Vagina (tissue), 2 donors: ENCODE measurements around the gene HUNK. TPM values are rescaled to one million over a fixed set of nuclear protein-coding genes. Genes with fewer than 3 reads are reported as not detected.

ENCODE experiments used
- DNase-seq, 2 donors: peaks; one replicate each; pipeline ENCODE4 v3.0.0-alpha.2; 2017; ENCODE audit errors: extremely low spot score in 2 of 2
- H3K27ac ChIP-seq: fragments of 200-600 bp; sonication (generic); one replicate; pipeline ENCODE4 v1.5.1; 2019
- H3K27me3 ChIP-seq: fragments of 200-600 bp; sonication (generic); one replicate; pipeline ENCODE4 v1.5.1; 2019
- H3K36me3 ChIP-seq, 2 donors: fragments of 200-600 bp; sonication (generic); one replicate each; pipeline ENCODE4 v1.5.1; 2017 to 2019
- H3K4me1 ChIP-seq: fragments of 200-600 bp; sonication (generic); one replicate; pipeline ENCODE4 v1.5.1; 2019
- H3K4me3 ChIP-seq, 2 donors: fragments of 200-600 bp; sonication (generic); 1 replicate in 1 of 2; 2 replicates in 1 of 2; pipeline ENCODE4 v1.5.1; 2016 to 2019
- H3K9me3 ChIP-seq: fragments of 200-600 bp; sonication (generic); one replicate; pipeline ENCODE4 v1.5.1; 2019
- POLR2A ChIP-seq, 2 donors: fragments of 450-650 bp; IDR thresholded peaks; one replicate each; pipeline ENCODE4 v1.6.1; 2017; ENCODE audit warnings: antibody characterized with exemption in 2 of 2, mild to moderate bottlenecking in 2 of 2, moderate library complexity in 2 of 2
- POLR2AphosphoS5 ChIP-seq, 2 donors: sonication (generic); formaldehyde crosslinking; IDR thresholded peaks; one replicate each; pipeline ENCODE4 v1.9.0; 2017; ENCODE audit warnings: antibody characterized with exemption in 2 of 2, mild to moderate bottlenecking in 2 of 2, low read depth in 1 of 2; ENCODE audit not compliant: insufficient read depth in 1 of 2
- intact Hi-C: fragments of 100-400 bp; cut with DNase I; formaldehyde crosslinking; loops from one replicate; pipeline ENCODE4 v1.15.1; 2023
- total RNA-seq: library from RNA; depleted of rRNA; stranded (reverse); fragments of >200 nt; gene quantifications from one replicate; pipeline ENCODE4 v1.2.3, GENCODE V29; 2016
- TF ChIP-seq, protein P1 (sequence below), 3 experiments: fragments of 450-650 bp in 2 of 3; fragments of 200-600 bp in 1 of 3; sonication (generic) in 1 of 3; IDR thresholded peaks; one replicate each; pipeline ENCODE4 v1.5.1; 2017 to 2019; ENCODE audit warnings: antibody characterized with exemption in 3 of 3, mild to moderate bottlenecking in 2 of 3, moderate library complexity in 2 of 3

HUNK gene
- total RNA-seq, 1 donor from 2014 or later: 0.74 TPM

DNA sequence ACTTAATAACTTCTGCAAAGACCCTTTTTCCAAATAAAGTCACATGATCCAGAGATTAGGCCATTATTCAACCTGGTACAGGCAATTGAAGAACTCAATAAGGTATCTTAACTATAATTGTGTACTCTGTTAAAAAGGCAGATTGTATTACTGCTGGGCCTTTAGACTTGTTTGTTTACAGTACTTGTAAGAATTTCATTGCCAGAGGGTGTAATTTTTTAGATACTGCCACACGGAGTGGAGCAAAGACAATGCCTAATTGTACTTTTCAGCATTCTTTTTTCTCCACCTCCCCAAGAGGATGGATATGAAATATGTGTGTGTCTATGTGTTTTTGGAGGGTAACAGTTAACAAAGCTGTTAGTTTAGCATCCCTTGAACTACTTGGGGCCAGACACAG, 47.5 kb downstream of the HUNK start:
- no peak overlapping the region for H3K27ac ChIP-seq
- DNase-seq: no peak
- H3K36me3 ChIP-seq: no peaks in the 10 kb centered on the region
- no peaks in the 10 kb centered on the region for H3K9me3 ChIP-seq
- TF ChIP-seq, protein P1, sequence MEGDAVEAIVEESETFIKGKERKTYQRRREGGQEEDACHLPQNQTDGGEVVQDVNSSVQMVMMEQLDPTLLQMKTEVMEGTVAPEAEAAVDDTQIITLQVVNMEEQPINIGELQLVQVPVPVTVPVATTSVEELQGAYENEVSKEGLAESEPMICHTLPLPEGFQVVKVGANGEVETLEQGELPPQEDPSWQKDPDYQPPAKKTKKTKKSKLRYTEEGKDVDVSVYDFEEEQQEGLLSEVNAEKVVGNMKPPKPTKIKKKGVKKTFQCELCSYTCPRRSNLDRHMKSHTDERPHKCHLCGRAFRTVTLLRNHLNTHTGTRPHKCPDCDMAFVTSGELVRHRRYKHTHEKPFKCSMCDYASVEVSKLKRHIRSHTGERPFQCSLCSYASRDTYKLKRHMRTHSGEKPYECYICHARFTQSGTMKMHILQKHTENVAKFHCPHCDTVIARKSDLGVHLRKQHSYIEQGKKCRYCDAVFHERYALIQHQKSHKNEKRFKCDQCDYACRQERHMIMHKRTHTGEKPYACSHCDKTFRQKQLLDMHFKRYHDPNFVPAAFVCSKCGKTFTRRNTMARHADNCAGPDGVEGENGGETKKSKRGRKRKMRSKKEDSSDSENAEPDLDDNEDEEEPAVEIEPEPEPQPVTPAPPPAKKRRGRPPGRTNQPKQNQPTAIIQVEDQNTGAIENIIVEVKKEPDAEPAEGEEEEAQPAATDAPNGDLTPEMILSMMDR (IDR thresholded peaks at IDR 0.05): no peak
- no peak for TF ChIP-seq POLR2AphosphoS5 (IDR thresholded peaks at IDR 0.05; ENCODE audit: insufficient read depth in 1 of 2, low read depth in 1 of 2)
- TF ChIP-seq POLR2A (IDR thresholded peaks at IDR 0.05): no peak
- intact Hi-C loops: no loop called here
- H3K4me1 ChIP-seq: no peaks in the 10 kb centered on the region
- H3K27me3 ChIP-seq: no peaks in the 10 kb centered on the region
- H3K4me3 ChIP-seq: no peak overlapping the region

DNA sequence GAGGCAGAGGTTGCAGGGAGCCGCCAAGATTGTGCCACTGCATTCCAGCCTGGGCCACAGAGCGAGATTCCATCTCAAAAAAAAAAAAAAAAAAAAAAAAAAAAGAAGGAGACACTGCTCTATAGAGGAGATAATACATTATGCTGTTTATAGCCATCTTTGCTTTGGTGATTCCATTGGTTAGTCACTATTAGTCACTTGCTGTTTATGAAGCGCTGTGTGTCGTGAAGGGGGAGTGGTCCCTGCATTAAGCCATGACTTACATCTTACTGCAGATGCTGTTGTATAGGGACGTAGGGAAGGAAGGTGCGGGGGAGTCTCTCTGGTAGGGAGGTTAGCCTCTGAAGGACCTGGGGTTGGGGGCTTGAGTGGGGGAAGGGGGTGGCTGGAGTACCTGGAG, 48.3 kb downstream of the HUNK start:
- DNase-seq: no peak
- no peak overlapping the region for H3K4me3 ChIP-seq
- intact Hi-C loops: no loop called here
- H3K27ac ChIP-seq: no peak overlapping the region
- H3K36me3 ChIP-seq: no peaks in the 10 kb centered on the region
- no peaks in the 10 kb centered on the region for H3K4me1 ChIP-seq
- no peaks in the 10 kb centered on the region for H3K27me3 ChIP-seq
- TF ChIP-seq POLR2A (IDR thresholded peaks at IDR 0.05): no peak
- TF ChIP-seq POLR2AphosphoS5 (IDR thresholded peaks at IDR 0.05; ENCODE audit: insufficient read depth in 1 of 2, low read depth in 1 of 2): no peak
- TF ChIP-seq, protein P1 (IDR thresholded peaks at IDR 0.05): no peak
- H3K9me3 ChIP-seq: no peaks in the 10 kb centered on the region

DNA sequence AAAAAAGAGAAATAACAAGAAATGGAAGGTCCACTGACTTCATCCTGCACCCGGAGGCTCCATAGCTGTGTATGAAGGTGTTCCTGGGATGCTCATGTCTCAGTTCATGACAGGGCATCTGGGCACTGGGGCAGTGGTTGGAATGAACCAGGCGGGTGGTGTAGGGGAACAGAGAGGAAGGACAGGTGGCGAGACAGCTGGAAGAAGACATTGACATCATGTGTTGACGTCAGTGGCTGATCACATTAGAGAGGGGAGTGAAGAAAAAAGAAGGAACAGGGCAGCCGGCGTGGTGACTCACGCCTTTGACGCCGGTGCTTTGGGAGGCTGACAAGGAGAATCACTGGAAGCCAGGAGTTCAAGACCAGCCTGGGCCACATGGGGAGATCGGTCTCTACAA, 50.1 kb downstream of the HUNK start:
- H3K36me3 ChIP-seq: no peaks in the 10 kb centered on the region
- no peak for TF ChIP-seq POLR2AphosphoS5 (IDR thresholded peaks at IDR 0.05; ENCODE audit: insufficient read depth in 1 of 2, low read depth in 1 of 2)
- TF ChIP-seq POLR2A (IDR thresholded peaks at IDR 0.05): no peak
- TF ChIP-seq, protein P1 (IDR thresholded peaks at IDR 0.05): no peak

DNA sequence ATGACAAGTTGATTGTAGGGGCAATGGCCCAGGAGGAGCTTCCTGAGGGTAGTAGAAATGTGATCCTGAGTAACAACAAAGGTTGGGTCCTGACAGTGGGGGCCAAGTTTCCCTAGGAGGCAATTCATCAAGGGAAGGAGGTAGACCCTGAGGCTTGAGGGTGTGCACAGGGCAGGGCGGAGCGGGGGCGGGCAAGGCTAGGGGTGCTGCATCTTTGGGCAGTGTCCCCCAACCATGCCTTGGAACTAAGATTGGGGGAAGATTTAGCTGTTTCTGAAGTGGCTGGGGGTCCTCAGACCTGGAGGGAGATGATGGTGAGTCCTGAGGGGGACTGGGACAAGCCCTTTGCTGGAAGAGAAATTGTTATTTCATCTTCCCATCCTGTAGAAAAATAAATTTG, 50.9 kb downstream of the HUNK start:
- no peak for TF ChIP-seq POLR2AphosphoS5 (IDR thresholded peaks at IDR 0.05; ENCODE audit: insufficient read depth in 1 of 2, low read depth in 1 of 2)
- TF ChIP-seq, protein P1 (IDR thresholded peaks at IDR 0.05): no peak
- TF ChIP-seq POLR2A (IDR thresholded peaks at IDR 0.05): no peak
- H3K27ac ChIP-seq: no peak overlapping the region
- no peaks in the 10 kb centered on the region for H3K27me3 ChIP-seq
- no peak overlapping the region for H3K4me3 ChIP-seq
- no peaks in the 10 kb centered on the region for H3K9me3 ChIP-seq
- no peaks in the 10 kb centered on the region for H3K36me3 ChIP-seq
- no peaks in the 10 kb centered on the region for H3K4me1 ChIP-seq
- DNase-seq: peak in 1 of 2 donors; percentile 70
- intact Hi-C loops: no loop called here

More for the DNA sequence above, 50.1 kb downstream of the HUNK start:
- H3K9me3 ChIP-seq: no peaks in the 10 kb centered on the region
- no peaks in the 10 kb centered on the region for H3K4me1 ChIP-seq
- H3K27ac ChIP-seq: no peak overlapping the region
- peak in 1 of 2 donors; percentile 49 for DNase-seq
- no peak overlapping the region for H3K4me3 ChIP-seq
- intact Hi-C loops: no loop called here
- no peaks in the 10 kb centered on the region for H3K27me3 ChIP-seq

DNA sequence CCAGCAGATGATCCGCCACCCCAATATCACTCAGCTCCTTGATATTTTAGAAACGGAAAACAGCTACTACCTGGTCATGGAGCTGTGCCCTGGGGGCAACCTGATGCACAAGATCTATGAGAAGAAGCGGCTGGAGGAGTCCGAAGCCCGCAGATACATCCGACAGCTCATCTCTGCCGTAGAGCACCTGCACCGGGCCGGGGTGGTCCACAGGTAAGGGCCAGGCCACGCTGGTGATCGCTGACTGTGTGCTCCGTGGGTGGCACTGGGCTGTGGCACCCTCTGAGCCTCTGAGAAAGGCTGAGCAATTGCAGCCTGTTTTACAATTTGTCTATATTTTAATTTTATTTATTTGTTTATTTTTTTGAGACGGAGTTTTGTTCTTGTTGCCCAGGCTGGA, 51.7 kb downstream of the HUNK start:
- Histone ChIP-seq H3K9me3 (no peaks in the 10 kb centered on the region), H3K4me1 (no peaks in the 10 kb centered on the region), H3K27ac (no peak overlapping the region), H3K27me3 (no peaks in the 10 kb centered on the region), H3K4me3 (no peak overlapping the region), H3K36me3 (no peaks in the 10 kb centered on the region)
- TF ChIP-seq, protein P1 (IDR thresholded peaks at IDR 0.05): no peak
- TF ChIP-seq POLR2AphosphoS5 (IDR thresholded peaks at IDR 0.05; ENCODE audit: insufficient read depth in 1 of 2, low read depth in 1 of 2) (no peak), POLR2A (IDR thresholded peaks at IDR 0.05) (no peak)
- intact Hi-C loops: no loop called here
- DNase-seq: peak in 1 of 2 donors; percentile 52
